GM21367 (cell line): ENCODE data around the gene SUSD4.

Source experiments
- ATAC-seq: cut with Tn5 transposase; IDR thresholded peaks from one replicate; pipeline ENCODE4 v1.9.1; 2021; ENCODE audit not compliant: unreplicated experiment

The SUSD4 gene

DNA sequence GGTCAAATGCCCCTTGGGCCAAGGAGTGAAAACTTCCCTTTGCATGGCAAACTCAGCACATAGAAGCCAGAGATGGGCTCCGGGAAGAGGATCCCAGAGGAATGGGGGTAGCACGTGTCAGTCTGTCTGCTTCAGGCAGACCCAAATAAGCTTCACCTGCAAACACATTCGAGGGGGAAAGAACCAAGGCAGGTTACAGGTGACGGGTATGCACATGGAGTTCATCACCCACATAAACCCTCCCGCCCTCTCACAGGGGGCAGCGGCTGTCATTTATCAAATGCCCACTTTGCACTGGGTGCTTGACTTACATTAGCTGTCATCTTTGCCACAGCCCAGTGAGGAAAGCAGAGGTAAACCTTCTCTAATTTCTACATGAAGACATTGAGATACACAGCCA is 147.9 kb downstream of the SUSD4 start:
- ATAC-seq: no peak

DNA sequence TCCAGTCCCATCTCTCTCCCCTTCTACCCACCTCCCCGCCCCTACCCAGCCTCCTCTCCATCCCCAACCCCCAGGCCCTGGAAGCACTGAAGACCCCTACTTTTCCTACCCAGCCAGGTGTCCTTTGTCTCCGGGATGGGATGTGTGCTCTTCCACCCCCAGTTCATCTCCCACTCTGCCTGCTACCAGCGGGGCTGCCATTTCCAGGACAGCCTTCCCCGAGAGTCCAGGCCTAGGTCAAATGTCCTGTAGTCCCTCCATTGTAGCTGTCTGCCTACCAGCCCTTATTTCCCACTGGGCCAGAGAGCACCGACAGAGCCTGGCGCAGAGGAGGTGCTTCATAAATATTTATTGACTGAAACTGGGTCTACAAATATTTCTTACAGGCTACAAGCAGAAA is 148.9 kb downstream of the SUSD4 start:
- ATAC-seq: no peak

- ATAC-seq: no peak
Observed at GRCh38 chr1:223214261-223214807, 149.6 kb downstream of the SUSD4 start.

- no peak for ATAC-seq
Observed at GRCh38 chr1:223212441-223212840, 151.5 kb downstream of the SUSD4 start.

- ATAC-seq: no peak
Observed at GRCh38 chr1:223211323-223211985, 152.5 kb downstream of the SUSD4 start.

DNA sequence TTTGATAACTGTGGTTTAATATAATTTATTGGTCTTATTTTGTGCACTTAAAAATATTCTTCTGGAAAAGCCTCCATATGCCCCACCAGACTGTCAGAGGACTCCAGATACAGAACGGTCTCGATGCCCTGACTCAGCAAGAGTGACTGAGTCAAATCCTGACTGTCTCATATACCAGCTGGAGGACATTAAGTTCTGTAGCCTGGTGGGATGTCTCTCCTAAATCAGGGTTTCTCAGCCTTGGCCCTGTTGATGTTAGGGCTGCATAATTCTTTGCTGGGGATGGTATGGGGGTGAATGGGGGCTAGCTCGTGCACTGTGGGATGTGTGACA is 153.2 kb downstream of the SUSD4 start:
- ATAC-seq: no peak

DNA sequence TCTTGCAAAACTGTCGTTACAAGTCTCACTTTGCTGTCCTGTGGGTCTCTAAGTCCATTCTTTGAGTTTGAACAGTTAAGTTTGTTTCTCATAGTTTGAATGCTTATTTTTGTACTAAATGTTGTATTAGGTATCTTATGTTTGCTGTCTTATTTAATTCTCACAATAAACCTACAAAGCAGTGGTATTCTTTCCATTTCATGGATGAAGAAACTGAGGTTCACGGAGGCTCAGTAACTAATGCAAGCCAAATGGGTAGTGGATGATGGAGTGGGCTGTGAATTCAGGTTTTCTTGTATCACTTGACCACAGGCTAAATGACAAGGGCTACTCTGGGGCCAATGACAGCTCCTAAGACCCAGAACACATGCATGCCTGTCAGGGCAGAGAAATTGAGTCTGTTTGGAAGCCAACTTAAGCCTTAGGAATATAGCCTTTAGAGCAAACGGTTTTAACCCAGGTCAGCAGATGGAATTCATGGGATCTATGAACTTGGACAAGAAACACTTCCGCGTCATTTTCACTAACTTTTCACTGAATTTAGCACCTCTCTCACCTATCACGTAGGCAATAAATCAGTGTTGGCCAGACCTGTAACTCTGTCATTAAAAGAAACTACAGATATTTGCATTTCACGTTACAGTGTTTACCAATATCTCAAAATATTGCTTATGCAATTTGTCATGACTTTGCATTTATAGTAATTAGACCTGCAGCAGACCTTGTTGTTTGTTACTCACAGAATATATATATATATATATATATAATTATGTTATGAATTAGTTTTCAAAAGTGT is 153.8 kb downstream of the SUSD4 start:
- no peak for ATAC-seq

GRCh38 chr1:223209293-223209898 is 154.6 kb downstream of the SUSD4 start:
- ATAC-seq: no peak

GRCh38 chr1:223208164-223209076 is 155.6 kb downstream of the SUSD4 start:
- no peak for ATAC-seq

GRCh38 chr1:223207293-223208066 is 156.5 kb downstream of the SUSD4 start:
- no peak for ATAC-seq

DNA sequence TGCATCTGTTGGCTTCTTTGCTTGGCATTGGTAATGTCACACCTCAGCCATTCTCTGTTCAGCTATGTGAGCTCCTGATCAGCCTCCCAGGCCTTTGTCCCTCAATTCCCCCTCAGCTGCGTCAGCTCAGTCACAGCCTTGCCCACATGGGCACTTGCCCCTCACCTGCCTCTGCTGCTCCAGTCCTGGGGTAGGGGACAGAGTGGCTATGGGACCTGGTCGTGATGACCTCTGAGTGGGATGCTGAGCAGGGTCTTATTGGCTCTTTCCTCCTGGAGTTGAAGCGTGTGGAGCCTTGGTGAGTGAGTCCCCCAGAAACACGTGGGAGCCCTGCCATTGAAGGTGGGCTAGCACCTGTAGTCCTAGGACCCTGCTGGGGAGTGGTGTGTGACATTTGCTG is 159.6 kb downstream of the SUSD4 start:
- no peak for ATAC-seq

DNA sequence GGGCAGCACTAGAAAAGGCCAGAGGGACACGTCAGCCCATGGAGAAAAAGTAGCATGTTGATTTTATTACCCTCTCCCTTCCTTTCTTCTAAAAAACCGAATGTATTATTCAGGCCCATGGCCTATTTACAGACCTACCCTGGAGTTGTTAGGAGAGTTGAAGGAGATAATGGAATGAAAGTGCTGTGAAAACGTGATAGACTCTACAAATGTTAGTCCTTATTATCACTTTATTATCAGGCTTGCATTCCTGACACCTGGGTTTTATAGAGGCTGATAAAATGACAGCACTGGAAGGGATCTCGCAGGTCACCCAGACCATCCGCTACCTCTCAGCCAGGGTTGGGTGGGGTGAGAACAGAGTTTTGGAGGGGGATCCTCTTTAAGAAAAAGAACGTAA is 160.3 kb downstream of the SUSD4 start:
- no peak for ATAC-seq

DNA sequence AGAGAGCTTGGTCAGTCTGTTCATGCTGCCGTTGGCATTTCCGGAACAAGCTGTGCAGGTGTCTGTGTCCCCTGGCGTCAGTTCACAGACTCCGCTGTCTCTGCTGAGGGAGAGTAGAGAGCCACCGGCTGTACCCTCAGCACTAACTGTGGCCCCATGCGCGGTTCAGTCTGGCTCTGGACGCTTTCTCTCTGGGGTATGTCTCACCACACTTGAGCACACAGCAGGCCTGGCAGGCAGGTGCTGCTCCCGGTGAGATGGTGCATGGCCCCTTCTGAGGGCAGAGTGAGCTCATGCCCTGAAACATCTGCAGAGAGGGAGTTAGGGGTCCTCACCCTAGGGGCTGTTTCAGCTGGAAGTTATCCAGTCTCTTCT is 161.0 kb downstream of the SUSD4 start:
- no peak for ATAC-seq

DNA sequence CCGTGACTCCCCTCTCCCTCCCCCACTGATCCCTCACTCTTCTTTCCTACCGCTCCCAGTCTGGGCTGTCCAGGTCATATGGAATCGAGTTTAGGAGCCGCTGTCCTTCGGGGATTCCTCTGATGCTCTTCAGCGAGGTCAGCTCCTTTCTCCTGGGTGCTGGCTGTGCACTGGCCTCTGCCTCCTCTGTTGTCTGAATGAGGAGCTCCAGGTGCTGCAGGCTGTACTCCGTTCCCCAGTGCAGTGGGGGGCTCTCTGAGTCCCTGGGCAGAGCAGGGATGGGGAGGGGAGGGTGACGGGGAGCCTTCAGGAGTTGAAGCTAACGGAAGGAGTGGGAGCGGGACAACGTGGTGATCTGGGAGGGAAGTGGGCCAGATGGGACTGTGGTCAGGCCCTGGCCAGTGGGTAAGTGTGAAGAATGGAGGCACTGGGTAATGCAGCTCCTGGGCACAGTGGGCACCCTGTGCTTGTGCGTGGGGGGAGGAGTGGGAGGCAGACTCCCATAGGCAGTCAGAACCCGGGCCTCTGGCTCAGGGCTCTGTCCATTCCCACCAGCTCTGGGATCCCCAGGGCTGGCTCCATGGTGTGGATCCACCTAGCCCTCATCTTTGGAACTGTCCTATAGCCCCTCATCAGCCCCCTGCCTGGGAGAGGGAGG is 161.5 kb downstream of the SUSD4 start:
- no peak for ATAC-seq

GRCh38 chr1:223201967-223202366 is 162.0 kb downstream of the SUSD4 start:
- ATAC-seq: no peak

DNA sequence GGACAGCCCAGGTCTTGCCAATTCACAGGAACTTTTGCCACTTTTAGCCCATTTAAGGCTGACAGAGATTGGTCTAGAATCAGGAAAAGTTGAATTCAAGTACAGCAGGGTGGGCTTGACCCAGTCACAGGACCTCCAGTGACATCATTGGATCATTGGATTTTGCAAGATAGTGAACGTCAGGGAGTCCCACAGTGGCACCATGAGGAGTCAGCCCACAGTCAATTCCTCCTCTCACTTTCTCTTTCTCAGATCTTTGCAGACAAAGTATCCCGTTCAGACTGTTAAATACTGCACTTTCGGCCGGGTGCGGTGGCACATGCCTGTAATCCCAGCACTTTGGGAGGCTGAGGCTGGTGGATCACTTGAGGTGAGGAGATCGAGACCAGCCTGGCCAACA is 163.1 kb downstream of the SUSD4 start:
- ATAC-seq: no peak

DNA sequence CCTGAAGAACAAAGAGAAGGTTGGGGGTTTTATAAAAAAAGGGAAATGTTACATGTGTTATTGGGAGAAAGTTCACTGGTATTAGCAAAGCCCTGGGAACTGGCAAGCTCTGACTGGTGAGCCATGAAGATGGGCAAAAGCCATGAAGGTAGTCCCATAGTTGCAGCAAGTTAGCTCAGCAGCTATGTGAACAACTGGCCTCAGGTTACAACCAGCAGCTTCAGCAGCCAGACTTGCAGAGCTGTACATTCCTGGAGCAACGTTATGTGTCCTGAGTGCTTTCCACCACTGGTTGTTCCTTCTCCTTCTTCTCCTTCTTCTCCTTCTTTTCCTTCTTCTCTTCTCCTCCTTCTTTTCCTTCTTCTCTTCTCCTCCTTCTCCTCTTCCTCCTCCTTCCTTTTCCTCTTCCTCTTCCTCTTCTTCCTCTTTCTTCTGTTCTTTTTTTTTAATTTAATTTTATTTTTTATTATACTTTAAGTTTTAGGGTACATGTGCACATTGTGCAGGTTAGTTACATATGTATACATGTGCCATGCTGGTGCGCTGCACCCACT is 164.8 kb downstream of the SUSD4 start:
- ATAC-seq: no peak

- ATAC-seq: no peak
Observed at GRCh38 chr1:223198628-223198965, 165.4 kb downstream of the SUSD4 start.

DNA sequence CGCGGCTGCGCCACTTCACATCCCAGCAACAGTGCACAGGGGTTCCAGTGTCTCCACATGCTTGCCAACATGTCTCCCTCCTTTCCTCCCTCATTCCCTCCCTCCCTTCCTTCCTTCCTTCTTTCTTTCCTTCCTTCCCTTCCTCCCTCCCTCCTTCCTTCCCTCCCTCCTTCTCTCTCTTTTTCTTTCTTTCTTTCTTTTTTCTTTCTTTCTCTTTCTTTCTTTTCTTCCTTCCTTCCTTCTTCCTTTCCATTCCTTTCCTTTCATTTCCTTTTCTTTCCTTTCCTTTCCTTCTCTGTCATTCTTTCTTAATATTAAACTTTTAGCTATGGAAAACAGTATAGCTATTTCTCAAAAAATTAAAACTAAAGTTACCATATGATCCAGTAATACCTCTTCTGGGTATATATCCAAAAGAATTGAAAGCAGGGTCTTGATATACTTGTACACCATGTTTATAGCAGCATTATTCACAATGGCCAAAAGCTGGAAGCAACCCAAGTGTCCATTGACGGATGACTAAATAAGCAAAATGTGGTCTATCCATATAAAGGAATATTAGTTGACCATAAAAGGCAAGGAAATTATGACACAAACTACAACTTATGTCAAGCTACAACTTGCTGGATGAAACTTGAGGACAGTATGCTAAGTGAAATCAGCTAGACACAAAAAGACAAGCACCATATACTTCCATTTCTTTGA is 165.9 kb downstream of the SUSD4 start:
- no peak for ATAC-seq
